Kidney capillary endothelial cell (primary cell): ENCODE data around the gene COMMD7.
"Not testable (repeated sequence)": the region's sequence is repeated elsewhere in the genome, so short reads cannot be mapped to it uniquely, and the experiment has no call there.

Experiments
- DNase-seq: peaks from one replicate; pipeline ENCODE4 v3.0.0-alpha.2; 2018; ENCODE audit warnings: low spot score

The COMMD7 gene

GRCh38 chr20:32728435-32728834 lies 14.8 kb downstream of the COMMD7 start:
- DNase-seq = not testable (repeated sequence)

GRCh38 chr20:32727683-32728082 lies 15.6 kb downstream of the COMMD7 start:
- no peak for DNase-seq

GRCh38 chr20:32718749-32719348 lies 24.4 kb downstream of the COMMD7 start:
- no peak for DNase-seq

- DNase-seq = no peak
Measured at GRCh38 chr20:32711346-32711745, 31.9 kb downstream of the COMMD7 start.

- DNase-seq = no peak
Measured at GRCh38 chr20:32709632-32710121, 33.6 kb downstream of the COMMD7 start.

- DNase-seq = not testable (repeated sequence)
Measured at GRCh38 chr20:32709029-32709631, 34.1 kb downstream of the COMMD7 start.

- peak; percentile 53 for DNase-seq
Measured at GRCh38 chr20:32707691-32708581, 35.3 kb downstream of the COMMD7 start.

GRCh38 chr20:32706486-32706885 lies 36.8 kb downstream of the COMMD7 start:
- no peak for DNase-seq

- DNase-seq = no peak
Measured at GRCh38 chr20:32702706-32703425, 40.4 kb downstream of the COMMD7 start.

GRCh38 chr20:32697608-32698007 lies 45.7 kb downstream of the COMMD7 start:
- no peak for DNase-seq

GRCh38 chr20:32695089-32695488 lies 48.2 kb downstream of the COMMD7 start:
- no peak for DNase-seq

- DNase-seq = not testable (repeated sequence)
Measured at GRCh38 chr20:32688966-32689365, 54.3 kb downstream of the COMMD7 start.

GRCh38 chr20:32687180-32687532 lies 56.1 kb downstream of the COMMD7 start:
- DNase-seq = no peak

GRCh38 chr20:32686530-32687179 lies 56.6 kb downstream of the COMMD7 start:
- DNase-seq = no peak

GRCh38 chr20:32685541-32686529 lies 57.4 kb downstream of the COMMD7 start:
- no peak for DNase-seq

GRCh38 chr20:32682508-32682987 lies 60.7 kb downstream of the COMMD7 start:
- DNase-seq = no peak

GRCh38 chr20:32681175-32682084 lies 61.8 kb downstream of the COMMD7 start:
- DNase-seq = peak; percentile 37

GRCh38 chr20:32680544-32681174 lies 62.6 kb downstream of the COMMD7 start:
- DNase-seq = no peak

- DNase-seq = no peak
Measured at GRCh38 chr20:32678948-32679347, 64.3 kb downstream of the COMMD7 start.
